ENCODE results near the gene CDC6. TPM values are rescaled to one million over a fixed set of nuclear protein-coding genes. Genes with fewer than 3 reads are reported as not detected.

CDC6 gene
- total RNA-seq, 1 donor from 2014 or later = 65.3 TPM

GRCh38 chr17:40243761-40244160 is 43.9 kb upstream of the CDC6 start:
- no peaks in the 10 kb centered on the region for H3K36me3 ChIP-seq
- Mint-ChIP-seq H3K36me3 (peaks cover 2% of the 10 kb centered on the region), H3K9me3 (peaks cover 3% of the 10 kb centered on the region), H3K27me3 (ENCODE audit: insufficient read depth, low read depth) (no peaks in the 10 kb centered on the region), H3K4me3 (no peak overlapping the region), H3K27ac (no peak overlapping the region), H3K4me1 (peaks cover 22% of the 10 kb centered on the region)
- H3K27me3 ChIP-seq = no peaks in the 10 kb centered on the region
- H2AFZ ChIP-seq (replicated peaks) = no peak overlapping the region
- peaks cover 19% of the 10 kb centered on the region for H3F3A ChIP-seq (ENCODE audit: low read depth)
- no peak overlapping the region for H3K27ac ChIP-seq
- DNase-seq (ENCODE audit: low spot score) = no peak
- TF ChIP-seq CTCF (IDR thresholded peaks at IDR 0.05) = no peak
- no peak for TF ChIP-seq EZH2 (IDR thresholded peaks at IDR 0.05)
- TF ChIP-seq EZH2phosphoT487 (IDR thresholded peaks at IDR 0.05) = no peak
- no peak overlapping the region for H3K4me2 ChIP-seq
- H4K20me1 ChIP-seq (ENCODE audit: low read depth) = peaks cover 35% of the 10 kb centered on the region
- no peaks in the 10 kb centered on the region for H3K9me3 ChIP-seq (ENCODE audit: low read depth)
- H3K9ac ChIP-seq = no peak overlapping the region
- no peak overlapping the region for H3K4me3 ChIP-seq
- peaks cover 89% of the 10 kb centered on the region for H3K79me2 ChIP-seq (ENCODE audit: low read depth)
- H3K4me1 ChIP-seq = peaks cover 10% of the 10 kb centered on the region

GRCh38 chr17:40244255-40244654 is 43.4 kb upstream of the CDC6 start:
- H3K79me2 ChIP-seq (ENCODE audit: low read depth) = peaks cover 93% of the 10 kb centered on the region
- H3K4me3 ChIP-seq = no peak overlapping the region
- peaks cover 3% of the 10 kb centered on the region for H3K9me3 Mint-ChIP-seq
- peaks cover 21% of the 10 kb centered on the region for H3F3A ChIP-seq (ENCODE audit: low read depth)
- H3K27ac ChIP-seq = no peak overlapping the region
- H3K4me2 ChIP-seq = no peak overlapping the region
- no peak overlapping the region for H2AFZ ChIP-seq (replicated peaks)
- H4K20me1 ChIP-seq (ENCODE audit: low read depth) = peaks cover 36% of the 10 kb centered on the region
- no peak for DNase-seq (ENCODE audit: low spot score)
- TF ChIP-seq EZH2phosphoT487 (IDR thresholded peaks at IDR 0.05) = no peak
- no peak for TF ChIP-seq EZH2 (IDR thresholded peaks at IDR 0.05)
- TF ChIP-seq CTCF (IDR thresholded peaks at IDR 0.05) = no peak
- no peak overlapping the region for H3K4me3 Mint-ChIP-seq
- no peaks in the 10 kb centered on the region for H3K27me3 Mint-ChIP-seq (ENCODE audit: insufficient read depth, low read depth)
- no peaks in the 10 kb centered on the region for H3K9me3 ChIP-seq (ENCODE audit: low read depth)
- no peak overlapping the region for H3K9ac ChIP-seq
- peaks cover 27% of the 10 kb centered on the region for H3K4me1 Mint-ChIP-seq
- peaks cover 2% of the 10 kb centered on the region for H3K36me3 Mint-ChIP-seq
- no peak overlapping the region for H3K27ac Mint-ChIP-seq
- H3K36me3 ChIP-seq = no peaks in the 10 kb centered on the region
- peaks cover 10% of the 10 kb centered on the region for H3K4me1 ChIP-seq
- no peaks in the 10 kb centered on the region for H3K27me3 ChIP-seq

- no peaks in the 10 kb centered on the region for H3K27me3 ChIP-seq
- H3K36me3 ChIP-seq = no peaks in the 10 kb centered on the region
- no peak overlapping the region for H3K4me2 ChIP-seq
- H3K4me3 ChIP-seq = no peak overlapping the region
- H3K9me3 ChIP-seq (ENCODE audit: low read depth) = no peaks in the 10 kb centered on the region
- H3K4me1 Mint-ChIP-seq = peaks cover 10% of the 10 kb centered on the region
- no peak overlapping the region for H3K9ac ChIP-seq
- no peak overlapping the region for H3K4me3 Mint-ChIP-seq
- peaks cover 9% of the 10 kb centered on the region for H3F3A ChIP-seq (ENCODE audit: low read depth)
- H3K27ac Mint-ChIP-seq = no peak overlapping the region
- H3K36me3 Mint-ChIP-seq = peaks cover 2% of the 10 kb centered on the region
- DNase-seq (ENCODE audit: low spot score) = no peak
- H3K9me3 Mint-ChIP-seq = no peaks in the 10 kb centered on the region
- no peaks in the 10 kb centered on the region for H3K4me1 ChIP-seq
- no peak for TF ChIP-seq EZH2 (IDR thresholded peaks at IDR 0.05)
- no peak for TF ChIP-seq EZH2phosphoT487 (IDR thresholded peaks at IDR 0.05)
- TF ChIP-seq CTCF (IDR thresholded peaks at IDR 0.05) = no peak
- no peak overlapping the region for H2AFZ ChIP-seq (replicated peaks)
- peaks cover 94% of the 10 kb centered on the region for H3K79me2 ChIP-seq (ENCODE audit: low read depth)
- H4K20me1 ChIP-seq (ENCODE audit: low read depth) = peaks cover 25% of the 10 kb centered on the region
- no peaks in the 10 kb centered on the region for H3K27me3 Mint-ChIP-seq (ENCODE audit: insufficient read depth, low read depth)
- H3K27ac ChIP-seq = no peak overlapping the region
Observed at GRCh38 chr17:40247926-40248495, 39.7 kb upstream of the CDC6 start.
